Choroid plexus epithelial cell (primary cell): Measurements from ENCODE around the gene CCDC15.

Source experiments
- DNase-seq: peaks from one replicate; pipeline ENCODE4 v3.0.0-alpha.2; 2010; ENCODE audit warnings: low read depth
- H3K4me3 ChIP-seq: 2 replicates; pipeline ENCODE4 v1.5.1; 2011; ENCODE audit warnings: low read depth, mild to moderate bottlenecking, control low read depth, low read length, moderate library complexity
- CTCF ChIP-seq: conservative IDR thresholded peaks from 2 replicates; pipeline ENCODE4 v1.5.1; 2011; ENCODE audit warnings: low read depth, mild to moderate bottlenecking, control low read depth, inconsistent platforms, low read length, moderate library complexity

The CCDC15 gene

GRCh38 chr11:125075900-125076317, 121.9 kb downstream of the CCDC15 start:
- no peak for TF ChIP-seq CTCF
- DNase-seq: no peak

GRCh38 chr11:125076378-125076945, 122.5 kb downstream of the CCDC15 start:
- DNase-seq: no peak
- no peak overlapping the region for H3K4me3 ChIP-seq
- no peak for TF ChIP-seq CTCF

More at GRCh38 chr11:125075900-125076317, 121.9 kb downstream of the CCDC15 start:
- no peak overlapping the region for H3K4me3 ChIP-seq

- no peak overlapping the region for H3K4me3 ChIP-seq
- TF ChIP-seq CTCF: no peak
- DNase-seq: no peak
These were observed 124.0 kb downstream of the CCDC15 start for GRCh38 chr11:125078016-125078415.

- no peak for TF ChIP-seq CTCF
- H3K4me3 ChIP-seq: no peak overlapping the region
- no peak for DNase-seq
These were observed 124.6 kb downstream of the CCDC15 start for GRCh38 chr11:125078516-125079140.

GRCh38 chr11:125079151-125079877, 125.3 kb downstream of the CCDC15 start:
- no peak overlapping the region for H3K4me3 ChIP-seq
- peak; percentile 89 for DNase-seq
- no peak for TF ChIP-seq CTCF

- no peak for DNase-seq
These were observed 126.0 kb downstream of the CCDC15 start for GRCh38 chr11:125079878-125080530.

More at GRCh38 chr11:125079878-125080530, 126.0 kb downstream of the CCDC15 start:
- no peak for TF ChIP-seq CTCF
- H3K4me3 ChIP-seq: no peak overlapping the region
